ENCODE measurements around the gene ZBTB16. TPM values are rescaled to one million over a fixed set of nuclear protein-coding genes. Genes with fewer than 3 reads are reported as not detected.

Gene ZBTB16
- total RNA-seq, 1 experiment from 2014 or later = 0.44 TPM

GRCh38 chr11:114109206-114110090 is 49.9 kb downstream of the ZBTB16 start:
- BruUV-seq (replicated peaks) = no TSS peak
- Histone ChIP-seq H3K9me3 (ENCODE audit: insufficient read depth, low read depth) (no peaks in the 10 kb centered on the region), H3K4me1 (replicated peaks; ENCODE audit: insufficient read depth) (no peaks in the 10 kb centered on the region), H3K4me2 (no peak overlapping the region), H4K20me1 (ENCODE audit: insufficient read depth) (no peaks in the 10 kb centered on the region), H3K9me2 (ENCODE audit: insufficient read depth) (no peaks in the 10 kb centered on the region; the same call in 1 of the 2 replicates), H3K27ac (no peak overlapping the region), H3K36me3 (ENCODE audit: low read depth) (no peaks in the 10 kb centered on the region), H2AFZ (no peak overlapping the region), H3K27me3 (ENCODE audit: insufficient read depth, low read depth) (peaks cover 98% of the 10 kb centered on the region), H3K4me3 (no peak overlapping the region), H3F3A (ENCODE audit: insufficient read depth, low read depth) (no peaks in the 10 kb centered on the region), H3K79me2 (ENCODE audit: low read depth) (no peaks in the 10 kb centered on the region)
- TF ChIP-seq CTCF (conservative IDR thresholded peaks at IDR 0.05) (no peak), EZH2 (IDR thresholded peaks at IDR 0.05; ENCODE audit: low read depth) (no peak)
- CTCF ChIA-PET = no interaction called here
- intact Hi-C loops (cut with micrococcal nuclease; ENCODE audit: unreplicated experiment) = no loop called here
- POLR2A ChIA-PET (ENCODE audit: unreplicated experiment) = no interaction called here
- no peak for DNase-seq

DNA sequence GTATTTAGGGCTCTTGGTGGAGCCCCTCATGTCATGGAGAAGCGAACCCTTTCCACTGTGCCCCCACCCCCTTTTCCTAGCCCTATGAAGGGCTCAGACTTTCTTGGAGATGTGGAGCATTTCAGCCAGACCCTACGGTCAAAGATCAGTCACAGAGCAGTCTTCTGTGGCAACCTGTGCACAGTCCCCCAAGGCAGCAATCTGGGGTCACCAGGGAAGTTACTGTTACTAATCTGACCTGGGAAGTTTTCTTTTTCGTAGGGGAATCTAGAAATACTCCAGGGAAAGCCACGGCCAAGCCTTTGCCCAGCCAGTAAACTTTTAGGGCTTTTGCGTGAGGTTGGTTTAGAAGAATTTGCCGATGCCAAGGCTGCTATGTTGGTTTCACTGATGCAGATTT is 50.6 kb downstream of the ZBTB16 start:
- H2AFZ ChIP-seq = no peak overlapping the region

More for the DNA sequence above, 50.6 kb downstream of the ZBTB16 start:
- Histone ChIP-seq H3K27me3 (ENCODE audit: insufficient read depth, low read depth) (peaks cover 98% of the 10 kb centered on the region), H4K20me1 (ENCODE audit: insufficient read depth) (no peaks in the 10 kb centered on the region), H3K9me2 (ENCODE audit: insufficient read depth) (no peaks in the 10 kb centered on the region), H3K4me1 (replicated peaks; ENCODE audit: insufficient read depth) (no peaks in the 10 kb centered on the region), H3K36me3 (ENCODE audit: low read depth) (no peaks in the 10 kb centered on the region), H3F3A (ENCODE audit: insufficient read depth, low read depth) (no peaks in the 10 kb centered on the region), H3K4me3 (no peak overlapping the region), H3K79me2 (ENCODE audit: low read depth) (no peaks in the 10 kb centered on the region), H3K27ac (no peak overlapping the region), H3K4me2 (no peak overlapping the region), H3K9me3 (ENCODE audit: insufficient read depth, low read depth) (no peaks in the 10 kb centered on the region)
- ChIA-PET POLR2A (ENCODE audit: unreplicated experiment) (no interaction called here), CTCF (no interaction called here)
- no peak for TF ChIP-seq EZH2 (IDR thresholded peaks at IDR 0.05; ENCODE audit: low read depth)
- no peak for TF ChIP-seq CTCF (conservative IDR thresholded peaks at IDR 0.05)
- intact Hi-C loops (cut with micrococcal nuclease; ENCODE audit: unreplicated experiment) = no loop called here
- DNase-seq = no peak
- BruUV-seq (replicated peaks) = no TSS peak
